HL-60/S4 treated with retinoic acid at 250 ng/mL for 4 days and 3 days (cell line): Measurements from ENCODE around the gene GSTT2.
"Not testable (repeated sequence)": the region's sequence is repeated elsewhere in the genome, so short reads cannot be mapped to it uniquely, and the experiment has no call there.

Source experiments
- in situ Hi-C: fragments of 300-500 bp; cut with MboI; formaldehyde crosslinking; loops from 2 replicates; pipeline ENCODE4 v1.7.0; 2022; ENCODE audit warnings: low sequenced_read_pairs

Gene GSTT2

DNA sequence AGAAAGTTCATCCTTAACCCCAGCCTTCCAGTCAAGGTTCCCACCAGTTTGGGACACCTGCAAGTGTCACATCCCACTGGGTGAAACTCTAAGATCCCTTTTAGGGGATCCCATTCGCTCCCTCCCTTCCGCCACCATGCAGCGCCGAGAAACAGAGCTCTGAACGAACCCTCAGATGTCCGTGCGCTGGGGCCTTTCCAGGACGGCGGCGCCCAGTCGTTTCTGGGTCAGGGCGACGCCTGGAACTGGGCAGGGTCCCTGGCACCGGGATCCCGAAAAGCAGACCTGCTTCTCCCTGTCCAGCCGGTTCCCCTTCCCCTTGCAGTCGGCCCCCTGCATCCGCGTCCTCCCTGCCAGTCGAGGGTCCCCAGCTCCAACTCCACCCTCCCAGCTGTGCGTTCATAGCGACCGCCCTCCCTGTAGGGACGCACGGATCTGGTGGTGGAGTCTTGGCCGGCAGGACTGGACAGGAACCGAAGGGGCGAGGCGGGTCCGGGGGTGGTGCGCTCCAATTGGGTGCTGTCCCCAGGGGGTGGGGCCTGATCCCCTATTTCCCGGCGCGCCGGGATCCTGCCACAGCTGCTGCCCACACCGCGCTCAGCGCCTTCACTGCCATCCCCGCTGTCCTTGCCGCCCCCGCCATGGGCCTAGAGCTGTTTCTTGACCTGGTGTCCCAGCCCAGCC is at the start of gene GSTT2:
GSTT2 (plus strand) TSS at position 578 of the 684 bp plus-strand sequence.
- in situ Hi-C loops, result not testable (repeated sequence)

DNA sequence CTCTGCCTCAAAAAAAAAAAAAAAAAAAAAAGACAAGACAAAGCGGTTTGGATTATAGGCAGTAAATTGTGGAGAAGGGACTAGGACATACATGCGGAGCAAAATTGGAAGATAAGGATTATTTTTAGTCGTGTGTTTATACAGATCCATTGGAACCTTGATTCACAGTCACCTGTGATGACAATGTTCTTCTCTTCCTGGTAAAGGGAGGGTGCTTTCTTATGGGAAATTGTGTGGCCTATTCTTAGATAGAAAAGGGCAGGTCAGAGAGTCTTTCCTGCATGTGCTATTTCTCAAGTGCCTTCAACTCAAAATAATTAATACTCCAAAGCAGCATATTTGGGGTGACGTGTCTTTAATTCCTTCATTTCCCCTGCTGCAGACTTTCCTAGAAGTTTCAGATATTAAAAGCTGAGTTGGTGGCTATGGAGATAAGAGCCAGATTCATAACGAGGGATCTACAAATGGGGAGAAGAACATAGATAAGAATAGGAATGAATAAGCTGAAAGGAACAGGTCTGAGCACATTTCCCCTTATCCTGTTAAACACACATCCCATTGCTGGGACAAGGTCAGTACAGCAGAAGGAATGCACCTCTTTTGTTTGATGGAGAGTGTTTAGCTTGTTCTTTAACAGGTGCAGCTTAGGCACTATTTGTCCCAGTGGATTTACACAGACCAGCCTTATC is 41.5 kb upstream of the GSTT2 start:
- in situ Hi-C loops, result loop anchor here (5.0 kb wide), 1 partner anchor 69 kb away; the partner anchor contains the start of gene GSTT4

DNA sequence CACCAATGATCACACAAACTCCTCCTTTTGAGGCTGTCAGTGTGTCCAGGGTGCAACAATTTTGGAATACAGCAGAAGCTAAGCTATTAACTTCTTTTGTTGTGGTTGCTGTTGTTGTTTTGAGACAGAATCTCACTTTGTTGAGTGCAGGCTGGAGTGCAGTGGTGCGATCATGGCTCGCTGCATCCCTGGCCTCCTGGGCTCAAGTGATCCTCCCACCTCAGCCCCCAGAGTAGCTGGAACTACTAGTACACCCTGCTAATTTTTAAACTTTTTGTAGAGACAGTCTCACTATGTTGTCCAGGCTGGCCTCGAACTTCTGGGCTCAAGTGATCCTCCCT is 40.9 kb upstream of the GSTT2 start:
- in situ Hi-C loops, result loop anchor here (5.0 kb wide), 1 partner anchor 68 kb away; the partner anchor contains the start of gene GSTT4

DNA sequence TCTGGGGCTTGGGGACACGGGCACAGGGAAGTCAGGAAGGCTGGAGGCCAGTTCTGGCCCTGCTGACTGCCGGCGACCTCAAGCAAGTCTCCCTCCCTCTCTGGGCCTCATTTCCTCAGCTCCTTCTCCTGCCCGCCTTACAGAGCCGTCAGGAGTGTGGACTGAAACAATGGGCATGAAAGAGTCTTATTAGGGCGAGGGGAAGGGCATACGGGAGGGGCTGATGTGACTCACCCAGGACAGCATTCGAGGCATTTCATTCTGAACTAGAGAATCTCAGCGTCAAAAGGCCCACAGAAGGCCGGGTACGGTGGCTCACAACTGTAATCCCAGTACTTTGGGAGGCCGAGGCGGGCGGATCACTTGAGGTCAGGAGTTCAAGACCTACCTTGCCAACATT is 39.8 kb upstream of the GSTT2 start:
- in situ Hi-C loops, result not testable (repeated sequence)

DNA sequence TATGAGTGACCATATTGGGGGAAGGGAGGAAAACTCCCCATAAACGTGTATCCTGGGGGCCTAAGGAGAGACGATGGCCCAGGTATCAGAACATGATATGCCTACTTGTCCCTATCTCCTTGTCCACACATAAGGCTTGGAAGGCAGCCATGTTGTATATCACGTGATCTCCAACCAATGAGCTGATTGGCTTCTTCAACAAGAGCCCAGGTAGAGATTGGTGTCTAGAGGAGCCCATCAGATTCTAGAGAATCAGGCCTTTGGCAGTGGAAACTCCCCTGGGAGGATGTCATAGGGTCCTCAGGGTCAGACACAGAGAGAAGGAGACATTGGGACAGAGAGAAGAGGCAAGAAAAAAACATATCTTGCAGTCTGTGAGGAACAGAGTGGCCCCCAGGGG is 32.5 kb upstream of the GSTT2 start:
- in situ Hi-C loops, result not testable (repeated sequence)

GRCh38 chr22:23949764-23950163 is 30.2 kb upstream of the GSTT2 start:
- in situ Hi-C loops, result not testable (repeated sequence)

- in situ Hi-C loops, result not testable (repeated sequence)
Observed at GRCh38 chr22:23951383-23951782, 28.6 kb upstream of the GSTT2 start.

GRCh38 chr22:23952794-23953405 is 27.0 kb upstream of the GSTT2 start:
- in situ Hi-C loops, result not testable (repeated sequence)

- in situ Hi-C loops, result not testable (repeated sequence)
Observed at GRCh38 chr22:23953485-23953884, 26.4 kb upstream of the GSTT2 start.

- in situ Hi-C loops, result not testable (repeated sequence)
Observed at GRCh38 chr22:23954193-23954990, 25.5 kb upstream of the GSTT2 start.

- in situ Hi-C loops, result not testable (repeated sequence)
Observed at GRCh38 chr22:23954991-23955305, 25.0 kb upstream of the GSTT2 start.

DNA sequence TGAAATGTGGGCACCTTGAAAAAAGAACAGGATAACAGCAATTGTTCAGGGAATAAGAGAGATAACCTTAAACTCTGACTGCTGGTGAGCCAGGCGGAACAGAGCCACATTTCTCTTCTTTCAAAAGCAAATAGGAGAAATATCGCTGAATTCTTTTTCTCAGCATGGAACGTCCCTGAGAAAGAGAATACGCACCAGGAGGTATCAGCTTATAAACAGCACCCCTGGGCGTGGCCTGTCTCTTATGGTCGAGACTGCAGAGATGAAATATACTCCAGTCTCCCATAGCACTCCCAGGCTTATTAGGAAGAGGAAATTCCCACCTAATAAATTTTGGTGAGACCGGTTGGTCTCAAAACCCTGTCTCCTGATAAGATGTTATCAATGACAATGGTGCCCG is 24.0 kb upstream of the GSTT2 start:
- in situ Hi-C loops, result not testable (repeated sequence)

DNA sequence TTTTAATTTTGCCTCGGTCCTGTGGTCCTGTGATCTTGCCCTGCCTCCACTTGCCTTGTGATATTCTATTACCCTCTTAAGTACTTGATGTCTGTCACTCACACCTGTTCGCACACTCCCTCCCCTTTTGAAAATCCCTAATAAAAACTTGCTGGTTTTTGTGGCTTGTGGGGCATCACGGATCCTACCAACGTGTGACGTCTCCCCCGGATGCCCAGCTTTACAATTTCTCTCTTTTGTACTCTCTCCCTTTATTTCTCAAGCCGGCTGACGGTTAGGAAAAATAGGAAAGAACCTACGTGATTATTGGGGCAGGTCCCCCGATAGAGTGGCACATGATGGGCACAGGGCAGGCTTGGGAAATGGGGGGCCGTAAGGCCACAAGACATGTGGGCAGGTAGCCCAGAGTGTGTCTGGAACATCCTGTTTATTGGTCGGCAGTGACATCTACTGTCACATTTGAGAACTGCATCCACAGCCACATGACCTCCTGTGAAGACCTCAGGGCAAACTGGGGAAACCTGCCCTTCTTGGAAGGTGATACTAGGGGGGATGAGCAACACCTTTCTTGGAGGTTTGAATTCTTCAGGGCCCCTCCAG is 23.5 kb upstream of the GSTT2 start:
- in situ Hi-C loops, result not testable (repeated sequence)

DNA sequence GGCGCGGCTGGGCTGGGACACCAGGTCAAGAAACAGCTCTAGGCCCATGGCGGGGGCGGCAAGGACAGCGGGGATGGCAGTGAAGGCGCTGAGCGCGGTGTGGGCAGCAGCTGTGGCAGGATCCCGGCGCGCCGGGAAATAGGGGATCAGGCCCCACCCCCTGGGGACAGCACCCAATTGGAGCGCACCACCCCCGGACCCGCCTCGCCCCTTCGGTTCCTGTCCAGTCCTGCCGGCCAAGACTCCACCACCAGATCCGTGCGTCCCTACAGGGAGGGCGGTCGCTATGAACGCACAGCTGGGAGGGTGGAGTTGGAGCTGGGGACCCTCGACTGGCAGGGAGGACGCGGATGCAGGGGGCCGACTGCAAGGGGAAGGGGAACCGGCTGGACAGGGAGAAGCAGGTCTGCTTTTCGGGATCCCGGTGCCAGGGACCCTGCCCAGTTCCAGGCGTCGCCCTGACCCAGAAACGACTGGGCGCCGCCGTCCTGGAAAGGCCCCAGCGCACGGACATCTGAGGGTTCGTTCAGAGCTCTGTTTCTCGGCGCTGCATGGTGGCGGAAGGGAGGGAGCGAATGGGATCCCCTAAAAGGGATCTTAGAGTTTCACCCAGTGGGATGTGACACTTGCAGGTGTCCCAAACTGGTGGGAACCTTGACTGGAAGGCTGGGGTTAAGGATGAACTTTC is 18.7 kb upstream of the GSTT2 start, which contains the start of gene GSTT2B:
GSTT2B (minus strand) TSS at position 112 of the 688 bp plus-strand sequence; CDS start at position 48, 64 bp downstream.
- in situ Hi-C loops, result not testable (repeated sequence)

DNA sequence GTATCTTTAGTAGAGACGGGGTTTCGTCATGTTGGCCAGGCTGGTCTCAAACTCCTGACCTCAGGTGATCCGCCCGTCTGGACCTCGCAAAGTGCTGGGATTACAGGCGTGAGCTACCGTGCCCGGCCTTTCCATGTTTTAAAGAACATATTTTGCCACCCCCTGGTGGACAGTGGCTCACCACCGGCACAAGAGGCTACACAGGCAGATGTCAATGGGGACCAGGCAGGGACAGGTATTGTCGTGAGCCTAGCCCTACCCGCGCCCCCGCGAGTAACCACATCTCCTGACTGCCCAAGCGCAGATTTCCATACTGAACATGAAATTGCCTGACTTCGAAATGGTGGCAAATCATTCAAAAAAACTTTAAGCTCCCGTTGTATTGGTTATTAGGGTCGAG is 13.8 kb upstream of the GSTT2 start:
- in situ Hi-C loops, result not testable (repeated sequence)

DNA sequence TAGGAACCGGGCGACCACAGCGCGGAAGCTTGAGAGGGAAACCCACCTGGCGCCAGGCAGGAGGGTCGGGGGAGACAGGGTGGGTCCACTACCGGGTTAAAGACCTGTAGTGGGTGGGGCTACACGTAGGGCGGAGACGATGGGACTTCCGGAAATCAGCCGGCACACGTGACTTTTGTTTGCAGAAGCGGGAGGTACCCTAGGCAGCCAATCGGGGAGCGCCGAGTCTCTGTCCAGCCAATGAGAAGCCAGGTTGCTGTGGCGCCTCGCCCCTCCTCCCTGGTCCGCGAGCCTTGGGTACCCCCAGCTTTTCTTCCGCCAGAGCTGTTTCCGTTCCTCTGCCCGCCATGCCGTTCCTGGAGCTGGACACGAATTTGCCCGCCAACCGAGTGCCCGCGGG is 13.4 kb upstream of the GSTT2 start, which contains the start of gene DDTL:
DDTL (plus strand) TSS at position 321 of the 400 bp plus-strand sequence; CDS start at position 348, 27 bp downstream.
- in situ Hi-C loops, result not testable (repeated sequence)

GRCh38 chr22:23969071-23969470 is 10.9 kb upstream of the GSTT2 start:
- in situ Hi-C loops, result no loop called here

- in situ Hi-C loops, result no loop called here
Observed at GRCh38 chr22:23970201-23970641, 9.7 kb upstream of the GSTT2 start.

GRCh38 chr22:23970816-23971486 is 9.0 kb upstream of the GSTT2 start:
- in situ Hi-C loops, result no loop called here
